Common myeloid progenitor, CD34-positive (primary cell): Measurements from ENCODE around the gene TIMP4.

Experiments used
- CTCF ChIA-PET: fragments of 350-600 bp; sonication (Branson Sonifier 250); formaldehyde crosslinking; loops from one replicate; lab custom pipeline; 2021; ENCODE audit warnings: antibody characterized with exemption; lab: Charles Lee
- POLR2A ChIA-PET: fragments of 350-600 bp; sonication (Branson Sonifier 250); formaldehyde crosslinking; loops from one replicate; lab custom pipeline; 2021; ENCODE audit warnings: antibody characterized with exemption; lab: Charles Lee
- DNase-seq, 3 donors: peaks; one replicate each; pipeline versions ENCODE4 v3.0.0 to v3.0.0-alpha.2; 2013
- H3K27ac ChIP-seq, 2 experiments: 1 replicate in 1 of 2; 2 replicates in 1 of 2; pipeline ENCODE4 v1.7.0; 2013; ENCODE audit warnings: inconsistent platforms in 2 of 2, low read length in 2 of 2, mild to moderate bottlenecking in 2 of 2, low read depth in 1 of 2, moderate library complexity in 1 of 2; ENCODE audit not compliant: severe bottlenecking in 2 of 2, insufficient read depth in 1 of 2, poor library complexity in 1 of 2
- H3K27me3 ChIP-seq, 5 experiments: replicated peaks in 2 of 5; 1 replicate in 3 of 5; 2 replicates in 2 of 5; pipeline versions ENCODE4 v1.6.1 to v1.7.0; 2013; ENCODE audit warnings: low read length in 4 of 5, mild to moderate bottlenecking in 2 of 5, moderate library complexity in 2 of 5, inconsistent platforms in 1 of 5; ENCODE audit not compliant: insufficient read depth in 5 of 5, control insufficient read depth in 4 of 5
- H3K36me3 ChIP-seq, 4 experiments: 1 replicate in 2 of 4; 2 replicates in 2 of 4; pipeline versions ENCODE4 v1.6.1 to v1.7.0; 2013; ENCODE audit warnings: low read length in 3 of 4, control low read depth in 1 of 4, mild to moderate bottlenecking in 1 of 4; ENCODE audit not compliant: control insufficient read depth in 4 of 4, insufficient read depth in 4 of 4
- H3K4me1 ChIP-seq, 4 experiments: 1 replicate in 3 of 4; 2 replicates in 1 of 4; pipeline versions ENCODE4 v1.6.1 to v1.7.1; 2013; ENCODE audit warnings: low read length in 3 of 4, mild to moderate bottlenecking in 3 of 4, control low read depth in 1 of 4, inconsistent platforms in 1 of 4, moderate library complexity in 1 of 4; ENCODE audit not compliant: control insufficient read depth in 4 of 4, insufficient read depth in 4 of 4; ENCODE audit errors: control extremely low read depth in 1 of 4
- H3K4me3 ChIP-seq, 7 experiments: 1 replicate in 4 of 7; 2 replicates in 3 of 7; pipeline versions ENCODE4 v1.5.1 to v1.7.0; 2013; ENCODE audit warnings: mild to moderate bottlenecking in 7 of 7, low read length in 6 of 7, moderate library complexity in 6 of 7, inconsistent platforms in 2 of 7, low read depth in 2 of 7, control low read depth in 1 of 7; ENCODE audit not compliant: insufficient read depth in 4 of 7, control insufficient read depth in 1 of 7; ENCODE audit errors: extremely low read depth in 1 of 7
- H3K9me3 ChIP-seq, 5 experiments: 1 replicate in 4 of 5; 2 replicates in 1 of 5; pipeline versions ENCODE4 v1.6.1 to v1.7.1; 2013; ENCODE audit warnings: low read length in 4 of 5, mild to moderate bottlenecking in 2 of 5, inconsistent platforms in 1 of 5, low read depth in 1 of 5, moderate library complexity in 1 of 5; ENCODE audit not compliant: control insufficient read depth in 4 of 5, insufficient read depth in 2 of 5; ENCODE audit errors: control extremely low read depth in 1 of 5
- WGBS: methylation state at CpG from one replicate; pipeline ENCODE4 v1.1.5; 2013; ENCODE audit not compliant: insufficient coverage; 5-methylcytosine and 5-hydroxymethylcytosine counted together

Gene TIMP4

GRCh38 chr3:12175137-12175593, 16.5 kb upstream of the TIMP4 start:
- Histone ChIP-seq H3K9me3 (peaks cover 0 to 17% (median 12%) of the 10 kb centered on the region in 5 experiments), H3K27me3 (no peaks in the 10 kb centered on the region), H3K36me3 (no peaks in the 10 kb centered on the region), H3K27ac (no peak overlapping the region), H3K4me1 (peaks cover 8 to 33% (median 14%) of the 10 kb centered on the region in 4 experiments), H3K4me3 (no peak overlapping the region)
- ChIA-PET POLR2A (no interaction called here), CTCF (interaction anchor here (0.9 to 4.3 kb wide), 20 partner anchors 10 to 795 kb away, joined by 3 to 35 read pairs (median 5); partner anchors contain the start of gene TIMP4)
- DNase-seq = no peak
- no CpG with 5 or more reads among the region's 1 CpG for WGBS

DNA sequence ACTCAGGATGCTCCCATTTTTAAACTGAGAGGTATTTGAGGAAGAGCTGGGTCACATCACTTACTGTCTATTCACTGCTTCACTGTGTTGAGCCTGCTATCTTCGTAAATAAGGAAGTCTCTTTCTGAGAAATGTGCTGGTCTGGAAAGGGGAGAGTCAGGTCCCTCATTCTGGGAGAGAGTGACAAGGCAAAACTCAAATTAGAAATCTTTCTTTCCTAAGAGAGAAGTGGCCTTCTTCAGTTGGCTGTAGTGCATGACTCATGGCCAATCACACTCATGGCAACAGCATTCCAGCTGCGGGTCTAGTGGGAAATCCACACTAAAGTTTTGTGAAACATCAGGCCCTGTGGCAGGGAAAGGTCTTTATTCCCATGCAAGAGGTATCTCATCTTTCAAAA, 11.5 kb upstream of the TIMP4 start:
- Histone ChIP-seq H3K36me3 (no peaks in the 10 kb centered on the region), H3K4me3 (no peak overlapping the region), H3K27ac (no peak overlapping the region), H3K27me3 (no peaks in the 10 kb centered on the region), H3K4me1 (peaks cover 0 to 17% (median under 1%) of the 10 kb centered on the region in 4 experiments), H3K9me3 (peaks cover 0 to 17% (median 12%) of the 10 kb centered on the region in 5 experiments)
- 80% methylated on average over 1 of the region's 2 CpGs for WGBS
- ChIA-PET POLR2A (no interaction called here), CTCF (interaction anchor here (0.6 kb wide), 1 partner anchor 53 kb away, joined by 3 read pairs; no protein-coding TSS in a partner anchor)
- DNase-seq = peak in 2 of 3 donors; percentile 56 to 59

GRCh38 chr3:12165909-12166308, 7.2 kb upstream of the TIMP4 start:
- Histone ChIP-seq H3K4me1 (peaks cover 0 to 15% (median under 1%) of the 10 kb centered on the region in 4 experiments), H3K36me3 (no peaks in the 10 kb centered on the region), H3K9me3 (no peaks in the 10 kb centered on the region), H3K4me3 (no peak overlapping the region), H3K27me3 (peaks cover 0 to 6% (median 2%) of the 10 kb centered on the region in 5 experiments), H3K27ac (no peak overlapping the region)
- 86% methylated on average over 3 of the region's 4 CpGs for WGBS
- no peak for DNase-seq
- POLR2A ChIA-PET = no interaction called here
- CTCF ChIA-PET = no interaction called here

GRCh38 chr3:12159227-12159601, 502 bp upstream of the TIMP4 start:
- Histone ChIP-seq H3K27me3 (peaks cover 0 to 38% (median 17%) of the 10 kb centered on the region in 5 experiments), H3K4me1 (peaks cover 0 to 7% (median 6%) of the 10 kb centered on the region in 4 experiments), H3K27ac (no peak overlapping the region), H3K9me3 (no peaks in the 10 kb centered on the region), H3K36me3 (no peaks in the 10 kb centered on the region), H3K4me3 (peak overlapping the region in 2 of 7 experiments; percentile 23 to 59)
- no peak for DNase-seq
- ChIA-PET POLR2A (no interaction called here), CTCF (interaction anchor here (1.1 to 2.4 kb wide), 2 partner anchors 15 to 17 kb away, joined by 4 to 12 read pairs; no protein-coding TSS in a partner anchor)
- 76% methylated on average over 4 of the region's 4 CpGs for WGBS

DNA sequence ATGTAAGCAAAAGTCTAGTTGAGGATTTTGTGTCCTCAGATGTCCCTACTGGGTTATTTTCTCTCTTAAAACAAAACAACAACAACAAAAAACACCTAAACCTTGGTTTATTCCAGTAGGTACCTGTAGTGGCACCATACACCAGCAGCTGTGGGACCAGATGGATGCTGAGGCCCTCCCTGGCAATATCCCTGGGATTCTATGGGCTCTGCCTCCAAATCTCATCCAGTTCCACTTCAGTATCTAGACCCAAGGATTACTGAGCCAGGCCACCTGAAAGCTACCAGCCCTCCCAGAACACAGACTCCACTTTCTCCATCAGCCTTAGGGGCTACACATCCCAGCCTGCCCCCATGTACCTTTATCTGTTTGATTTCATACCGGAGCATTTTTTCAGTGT, 1.7 kb downstream of the TIMP4 start:
- Histone ChIP-seq H3K27me3 (peaks cover 0 to 44% (median 19%) of the 10 kb centered on the region in 5 experiments), H3K9me3 (no peaks in the 10 kb centered on the region), H3K36me3 (no peaks in the 10 kb centered on the region), H3K4me1 (peaks cover 0 to 7% (median 6%) of the 10 kb centered on the region in 4 experiments), H3K27ac (no peak overlapping the region), H3K4me3 (no peak overlapping the region)
- CTCF ChIA-PET = interaction anchor here (1.3 kb wide), 1 partner anchor 18 kb away, joined by 5 read pairs; no protein-coding TSS in a partner anchor
- no peak for DNase-seq
- no CpG with 5 or more reads among the region's 1 CpG for WGBS
- POLR2A ChIA-PET = interaction anchor here (0.5 kb wide), 1 partner anchor 317 kb away, joined by 3 read pairs; no protein-coding TSS in a partner anchor

- DNase-seq = no peak
- peaks cover 0 to 7% (median 6%) of the 10 kb centered on the region in 4 experiments for H3K4me1 ChIP-seq
- no peaks in the 10 kb centered on the region for H3K36me3 ChIP-seq
- no CpG with 5 or more reads among the region's 2 CpGs for WGBS
- POLR2A ChIA-PET = no interaction called here
- peaks cover 0 to 37% (median 15%) of the 10 kb centered on the region in 5 experiments for H3K27me3 ChIP-seq
- H3K4me3 ChIP-seq = no peak overlapping the region
- no peak overlapping the region for H3K27ac ChIP-seq
- CTCF ChIA-PET = interaction anchor here (0.6 to 1.7 kb wide), 4 partner anchors 9 to 339 kb away, joined by 3 to 6 read pairs (median 4); no protein-coding TSS in a partner anchor
- H3K9me3 ChIP-seq = no peaks in the 10 kb centered on the region
These were observed 2.9 kb downstream of the TIMP4 start for GRCh38 chr3:12155828-12156227.

DNA sequence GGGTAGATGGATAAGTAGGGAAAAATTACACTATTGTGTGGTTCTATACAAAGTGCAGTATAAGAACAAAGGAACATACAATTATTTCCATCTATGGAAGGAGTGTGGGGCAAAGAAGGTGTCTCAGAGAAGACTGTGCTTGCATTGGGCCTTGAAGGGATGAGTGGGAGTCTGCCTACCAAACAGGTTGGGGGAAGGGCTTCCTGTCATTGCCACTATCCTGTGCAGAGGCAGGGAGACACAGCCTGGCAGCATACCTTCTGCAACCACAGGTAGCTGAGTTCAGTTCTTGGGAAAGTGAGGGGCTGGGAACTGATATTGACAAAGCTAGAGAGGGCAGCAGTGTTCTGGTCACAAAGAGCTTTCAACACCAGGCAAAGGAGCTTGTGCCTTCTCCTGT, 3.4 kb downstream of the TIMP4 start:
- H3K9me3 ChIP-seq = no peaks in the 10 kb centered on the region
- peaks cover 0 to 7% (median 6%) of the 10 kb centered on the region in 4 experiments for H3K4me1 ChIP-seq
- no peak overlapping the region for H3K27ac ChIP-seq
- peaks cover 0 to 36% (median 15%) of the 10 kb centered on the region in 5 experiments for H3K27me3 ChIP-seq
- no peak overlapping the region for H3K4me3 ChIP-seq
- H3K36me3 ChIP-seq = no peaks in the 10 kb centered on the region
- POLR2A ChIA-PET = no interaction called here
- no peak for DNase-seq
- CTCF ChIA-PET = interaction anchor here (0.6 to 1.7 kb wide), 3 partner anchors 9 to 340 kb away, joined by 3 to 6 read pairs (median 5); no protein-coding TSS in a partner anchor
